Measurements from ENCODE around the gene PCK2. TPM values are rescaled to one million over a fixed set of nuclear protein-coding genes. Genes with fewer than 3 reads are reported as not detected.

Gene PCK2
- total and polyA plus RNA-seq, 2 of the 13 experiments (the other 11 are each of a cell fraction or from before 2014, with no cell fraction given), result 129 to 272 TPM

DNA sequence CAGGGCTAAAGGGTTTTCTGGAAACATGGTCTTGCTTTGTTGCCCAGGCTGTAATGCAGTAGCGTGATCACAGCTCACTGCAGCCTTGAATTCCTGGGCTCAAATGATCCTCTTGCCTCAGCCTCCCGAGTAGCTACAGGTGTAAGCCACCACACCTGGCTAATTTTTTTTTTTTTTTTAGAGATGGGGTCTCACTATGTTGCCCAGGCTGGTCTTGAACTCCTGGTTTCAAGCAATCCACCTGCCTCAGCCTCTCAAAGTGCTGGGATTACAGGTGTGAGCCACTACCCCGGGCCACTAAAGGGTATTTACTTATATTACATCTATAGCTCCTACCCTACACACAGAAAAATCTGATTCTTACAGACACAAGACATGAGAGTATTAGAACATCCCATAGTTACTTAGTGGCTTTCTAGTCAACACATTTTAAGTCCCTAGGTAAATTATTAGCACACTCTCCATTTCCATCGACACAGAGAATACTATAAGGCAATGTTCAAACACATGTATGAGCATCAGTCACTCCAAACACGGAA is 14.3 kb downstream of the PCK2 start (continued):
- TF ChIP-seq, protein P1, sequence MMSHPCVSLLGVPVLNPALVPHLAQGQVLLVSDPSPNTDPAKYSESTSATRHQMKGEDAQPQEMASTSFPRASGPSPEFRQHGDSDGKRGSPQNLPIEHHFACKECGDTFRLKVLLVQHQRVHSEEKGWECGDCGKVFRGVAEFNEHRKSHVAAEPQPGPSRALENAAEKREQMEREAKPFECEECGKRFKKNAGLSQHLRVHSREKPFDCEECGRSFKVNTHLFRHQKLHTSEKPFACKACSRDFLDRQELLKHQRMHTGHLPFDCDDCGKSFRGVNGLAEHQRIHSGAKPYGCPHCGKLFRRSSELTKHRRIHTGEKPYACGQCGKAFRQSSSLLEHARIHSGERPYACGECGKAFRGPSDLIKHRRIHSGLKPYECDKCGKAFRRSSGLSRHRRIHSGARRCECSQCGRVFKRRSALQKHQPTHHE (CRISPR knock-in tag; IDR thresholded peaks at IDR 0.05; ENCODE audit: borderline replicate concordance), result peak; percentile 40; the same call in 1 of the 2 replicates
- TF ChIP-seq ZNF121 (CRISPR knock-in tag; IDR thresholded peaks at IDR 0.05) (peak; percentile 92), ZNF790 (CRISPR knock-in tag; IDR thresholded peaks at IDR 0.05; ENCODE audit: borderline replicate concordance) (0 out of 2 replicates have a peak, but pooled peaks have one; percentile 4), CC2D1A (CRISPR knock-in tag; IDR thresholded peaks at IDR 0.05) (peak; percentile 17; the same call in 1 of the 2 replicates), SETDB1 (CRISPR knock-in tag; IDR thresholded peaks at IDR 0.05; ENCODE audit: borderline replicate concordance) (no peak), HHEX (CRISPR knock-in tag; IDR thresholded peaks at IDR 0.05) (peak; percentile 5; the same call in 1 of the 2 replicates)

DNA sequence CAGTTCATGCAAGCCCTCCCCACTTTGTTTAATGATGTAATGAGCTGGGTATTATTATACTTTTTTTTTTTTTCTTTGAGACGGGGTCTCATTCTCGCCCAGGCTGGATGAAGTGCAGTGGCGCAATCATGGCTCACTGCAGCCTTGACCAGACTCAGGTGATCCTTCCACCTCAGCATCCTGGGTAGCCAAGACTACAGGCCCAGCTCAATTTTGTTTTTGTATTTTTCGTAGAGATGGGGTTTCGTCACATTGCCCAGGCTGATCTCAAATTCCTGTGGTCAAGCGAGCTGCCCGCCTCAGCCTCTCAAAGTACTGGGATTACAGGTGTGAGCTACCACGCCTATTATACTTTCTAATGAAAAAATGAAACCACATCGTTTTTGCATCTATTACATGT is 15.9 kb downstream of the PCK2 start:
- H3K4me1 ChIP-seq (ENCODE audit: insufficient read depth, low read length), result peaks cover 63% of the 10 kb centered on the region
- intact Hi-C loops (cut with micrococcal nuclease; ENCODE audit: unreplicated experiment) (loop anchor here (10.0 kb wide), 2 partner anchors 805 to 1015 kb away; partner anchors contain the start of genes ACIN1, BCL2L2, C14orf119 and PPP1R3E), in situ Hi-C loops (cut with HindIII; ENCODE audit: extremely low pct_ligation_motif_present, low pct_unique_long_range_greater_than_20kb) (loop anchor here (25.0 kb wide), 1 partner anchor 1523 kb away; the partner anchor contains the start of genes ABHD4 and DAD1)
- ATAC-seq (no peak), FAIRE-seq (no peak), DNase-seq (ENCODE audit: low spot score) (peak; percentile 68)
- H3K27me3 ChIP-seq (ENCODE audit: control insufficient read depth in 1 of 2, insufficient read depth in 2 of 2, low read length in 2 of 2), result no peaks in the 10 kb centered on the region; a peak in 1 of 5 replicates
- no TSS peak for BruUV-seq (replicated peaks)
- H3K4me3 ChIP-seq (replicated peaks in 1 of 3; ENCODE audit: insufficient read depth in 1 of 3, low read depth in 2 of 3, low read length in 3 of 3), result no peak overlapping the region; a peak in 1 of 6 replicates
- peaks cover 2% of the 10 kb centered on the region for H3K79me2 ChIP-seq (ENCODE audit: insufficient read depth, low read length)
- WGBS (ENCODE audit: low lambda C conversion rate), result 38% methylated on average over 9 of the region's 9 CpGs
- peak overlapping the region; percentile 26 for H3K4me2 ChIP-seq (ENCODE audit: low read depth, low read length)
- H2AFZ ChIP-seq (ENCODE audit: low read length), result no peak overlapping the region
- POLR2A ChIA-PET, result interaction anchor here (0.5 to 11.8 kb wide), 11 partner anchors 15 to 161 kb away, joined by 4 to 594 read pairs (median 9); partner anchors contain the start of genes CHMP4A, EMC9, FITM1 and IRF9
- CTCF ChIA-PET (ENCODE audit: low intra/inter-chr PET ratio, low total read pairs), result interaction anchor here (1.1 to 5.4 kb wide), 4 partner anchors 19 to 96 kb away, joined by 4 to 86 read pairs (median 30); partner anchors contain the start of gene IRF9
- H3K36me3 ChIP-seq (replicated peaks in 1 of 2; ENCODE audit: control insufficient read depth in 1 of 2, insufficient read depth in 2 of 2, low read length in 2 of 2), result no peaks in the 10 kb centered on the region
- no peak overlapping the region for H3K9ac ChIP-seq (ENCODE audit: insufficient read depth, low read depth, low read length)
- peak overlapping the region; percentile 4 for H3K27ac ChIP-seq (ENCODE audit: extremely low read length, insufficient read depth, low read length)
- no peaks in the 10 kb centered on the region for H4K20me1 ChIP-seq (ENCODE audit: insufficient read depth, low read length)
- no peaks in the 10 kb centered on the region for H3K9me3 ChIP-seq (ENCODE audit: low read length)
- TF ChIP-seq, protein P2, sequence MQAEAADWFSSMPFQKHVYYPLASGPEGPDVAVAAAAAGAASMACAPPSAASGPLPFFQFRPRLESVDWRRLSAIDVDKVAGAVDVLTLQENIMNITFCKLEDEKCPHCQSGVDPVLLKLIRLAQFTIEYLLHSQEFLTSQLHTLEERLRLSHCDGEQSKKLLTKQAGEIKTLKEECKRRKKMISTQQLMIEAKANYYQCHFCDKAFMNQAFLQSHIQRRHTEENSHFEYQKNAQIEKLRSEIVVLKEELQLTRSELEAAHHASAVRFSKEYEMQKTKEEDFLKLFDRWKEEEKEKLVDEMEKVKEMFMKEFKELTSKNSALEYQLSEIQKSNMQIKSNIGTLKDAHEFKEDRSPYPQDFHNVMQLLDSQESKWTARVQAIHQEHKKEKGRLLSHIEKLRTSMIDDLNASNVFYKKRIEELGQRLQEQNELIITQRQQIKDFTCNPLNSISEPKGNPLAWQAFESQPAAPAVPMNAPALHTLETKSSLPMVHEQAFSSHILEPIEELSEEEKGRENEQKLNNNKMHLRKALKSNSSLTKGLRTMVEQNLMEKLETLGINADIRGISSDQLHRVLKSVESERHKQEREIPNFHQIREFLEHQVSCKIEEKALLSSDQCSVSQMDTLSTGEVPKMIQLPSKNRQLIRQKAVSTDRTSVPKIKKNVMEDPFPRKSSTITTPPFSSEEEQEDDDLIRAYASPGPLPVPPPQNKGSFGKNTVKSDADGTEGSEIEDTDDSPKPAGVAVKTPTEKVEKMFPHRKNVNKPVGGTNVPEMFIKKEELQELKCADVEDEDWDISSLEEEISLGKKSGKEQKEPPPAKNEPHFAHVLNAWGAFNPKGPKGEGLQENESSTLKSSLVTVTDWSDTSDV (CRISPR knock-in tag; IDR thresholded peaks at IDR 0.05), result no peak
- TF ChIP-seq, protein P3, sequence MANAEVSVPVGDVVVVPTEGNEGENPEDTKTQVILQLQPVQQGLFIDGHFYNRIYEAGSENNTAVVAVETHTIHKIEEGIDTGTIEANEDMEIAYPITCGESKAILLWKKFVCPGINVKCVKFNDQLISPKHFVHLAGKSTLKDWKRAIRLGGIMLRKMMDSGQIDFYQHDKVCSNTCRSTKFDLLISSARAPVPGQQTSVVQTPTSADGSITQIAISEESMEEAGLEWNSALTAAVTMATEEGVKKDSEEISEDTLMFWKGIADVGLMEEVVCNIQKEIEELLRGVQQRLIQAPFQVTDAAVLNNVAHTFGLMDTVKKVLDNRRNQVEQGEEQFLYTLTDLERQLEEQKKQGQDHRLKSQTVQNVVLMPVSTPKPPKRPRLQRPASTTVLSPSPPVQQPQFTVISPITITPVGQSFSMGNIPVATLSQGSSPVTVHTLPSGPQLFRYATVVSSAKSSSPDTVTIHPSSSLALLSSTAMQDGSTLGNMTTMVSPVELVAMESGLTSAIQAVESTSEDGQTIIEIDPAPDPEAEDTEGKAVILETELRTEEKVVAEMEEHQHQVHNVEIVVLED (CRISPR knock-in tag; IDR thresholded peaks at IDR 0.05; ENCODE audit: borderline replicate concordance), result no peak
- TF ChIP-seq FOXK1 (CRISPR knock-in tag; IDR thresholded peaks at IDR 0.05; ENCODE audit: borderline replicate concordance, low read depth), result no peak
- TF ChIP-seq ZNF331 (CRISPR knock-in tag; IDR thresholded peaks at IDR 0.05), result peak; percentile 51; the same call in 1 of the 2 replicates
- TF ChIP-seq PCBP2 (optimal IDR thresholded peaks at IDR 0.05; ENCODE audit: low read depth, low read length, poor library complexity, severe bottlenecking), result no peak
- 0 out of 2 replicates have a peak, but pooled peaks have one; percentile 25 for TF ChIP-seq FOSL2 (CRISPR knock-in tag; IDR thresholded peaks at IDR 0.05)
- TF ChIP-seq KDM2A (CRISPR knock-in tag; IDR thresholded peaks at IDR 0.05; ENCODE audit: borderline replicate concordance, low read depth), result peak; percentile 17; the same call in 1 of the 2 replicates
- no peak for TF ChIP-seq PAX8 (CRISPR knock-in tag; IDR thresholded peaks at IDR 0.05; ENCODE audit: borderline replicate concordance)
